MG63 (cell line): ENCODE results near the gene ELANE. TPM values are rescaled to one million over a fixed set of nuclear protein-coding genes. Genes with fewer than 3 reads are reported as not detected.
A peak's percentile ranks its signal among the peaks of the same experiment; 100 is the strongest.
"Not testable (repeated sequence)": the region's sequence is repeated elsewhere in the genome, so short reads cannot be mapped to it uniquely, and the experiment has no call there.

Source experiments
- DNase-seq: peaks from one replicate; pipeline ENCODE4 v3.0.0-alpha.2; 2020
- H3K27me3 ChIP-seq: fragments of 250-450 bp; sonication (Bioruptor Pico); 2 replicates; pipeline ENCODE4 v1.5.1; 2020; ENCODE audit warnings: mild to moderate bottlenecking, moderate library complexity
- H3K36me3 ChIP-seq: fragments of 250-450 bp; sonication (Bioruptor Pico); 2 replicates; pipeline ENCODE4 v1.5.1; 2020; ENCODE audit warnings: mild to moderate bottlenecking, moderate library complexity
- H3K4me3 ChIP-seq: fragments of 250-450 bp; sonication (Bioruptor Pico); 2 replicates; pipeline ENCODE4 v1.5.1; 2020; ENCODE audit warnings: mild to moderate bottlenecking, moderate library complexity
- H3K9me3 ChIP-seq: fragments of 250-450 bp; sonication (Bioruptor Pico); 2 replicates; pipeline ENCODE4 v1.5.1; 2020; ENCODE audit warnings: mild to moderate bottlenecking, moderate library complexity
- total RNA-seq: library from RNA; depleted of rRNA; stranded (reverse); fragments of >200 nt; shearing (Covaris generic); gene quantifications from 2 replicates; pipeline ENCODE4 v1.2.3, GENCODE V29; 2014; ENCODE audit warnings: low replicate concordance

Gene ELANE
- total RNA-seq, 1 experiment from 2014 or later = not detected

- Histone ChIP-seq H3K36me3 (peaks cover 2% of the 10 kb centered on the region; the same call in 1 of the 2 replicates), H3K9me3 (no peaks in the 10 kb centered on the region), H3K4me3 (no peak overlapping the region), H3K27me3 (no peaks in the 10 kb centered on the region)
- DNase-seq = no peak
These were observed 27.8 kb downstream of the ELANE start for GRCh38 chr19:879711-880438.

GRCh38 chr19:881385-882071 lies 29.4 kb downstream of the ELANE start:
- H3K9me3 ChIP-seq = no peaks in the 10 kb centered on the region
- no peaks in the 10 kb centered on the region for H3K27me3 ChIP-seq
- peaks cover 5% of the 10 kb centered on the region; the same call in 1 of the 2 replicates for H3K36me3 ChIP-seq
- DNase-seq = no peak
- H3K4me3 ChIP-seq = no peak overlapping the region

GRCh38 chr19:882871-883497 lies 30.9 kb downstream of the ELANE start:
- Histone ChIP-seq H3K4me3 (no peak overlapping the region), H3K9me3 (no peaks in the 10 kb centered on the region), H3K27me3 (no peaks in the 10 kb centered on the region), H3K36me3 (peaks cover 6% of the 10 kb centered on the region; the same call in 1 of the 2 replicates)
- no peak for DNase-seq

- DNase-seq = no peak
- H3K36me3 ChIP-seq = peaks cover 6% of the 10 kb centered on the region; the same call in 1 of the 2 replicates
These were observed 31.6 kb downstream of the ELANE start for GRCh38 chr19:883661-884211.

GRCh38 chr19:884420-885211 lies 32.5 kb downstream of the ELANE start:
- no peaks in the 10 kb centered on the region for H3K9me3 ChIP-seq
- no peak for DNase-seq
- peaks cover 6% of the 10 kb centered on the region; the same call in 1 of the 2 replicates for H3K36me3 ChIP-seq
- H3K4me3 ChIP-seq = no peak overlapping the region
- no peaks in the 10 kb centered on the region for H3K27me3 ChIP-seq

More at GRCh38 chr19:883661-884211, 31.6 kb downstream of the ELANE start:
- no peak overlapping the region for H3K4me3 ChIP-seq
- H3K27me3 ChIP-seq = no peaks in the 10 kb centered on the region
- no peaks in the 10 kb centered on the region for H3K9me3 ChIP-seq

- Histone ChIP-seq H3K27me3 (no peaks in the 10 kb centered on the region), H3K36me3 (peaks cover 9% of the 10 kb centered on the region), H3K4me3 (no peak overlapping the region), H3K9me3 (no peaks in the 10 kb centered on the region)
- DNase-seq = no peak
These were observed 33.6 kb downstream of the ELANE start for GRCh38 chr19:885536-886224.

GRCh38 chr19:887072-887471 lies 35.0 kb downstream of the ELANE start:
- no peaks in the 10 kb centered on the region for H3K27me3 ChIP-seq
- H3K9me3 ChIP-seq = no peaks in the 10 kb centered on the region
- DNase-seq = no peak
- H3K4me3 ChIP-seq = no peak overlapping the region
- H3K36me3 ChIP-seq = peaks cover 8% of the 10 kb centered on the region

- Histone ChIP-seq H3K36me3 (peaks cover 8% of the 10 kb centered on the region), H3K27me3 (no peaks in the 10 kb centered on the region), H3K4me3 (no peak overlapping the region), H3K9me3 (no peaks in the 10 kb centered on the region)
- DNase-seq = no peak
These were observed 35.5 kb downstream of the ELANE start for GRCh38 chr19:887599-887998.

GRCh38 chr19:888581-889385 lies 36.7 kb downstream of the ELANE start:
- H3K9me3 ChIP-seq = no peaks in the 10 kb centered on the region
- no peaks in the 10 kb centered on the region for H3K27me3 ChIP-seq
- no peak for DNase-seq
- H3K4me3 ChIP-seq = no peak overlapping the region
- peaks cover 8% of the 10 kb centered on the region for H3K36me3 ChIP-seq

- Histone ChIP-seq H3K9me3 (no peaks in the 10 kb centered on the region), H3K4me3 (no peak overlapping the region), H3K36me3 (peaks cover 8% of the 10 kb centered on the region), H3K27me3 (no peaks in the 10 kb centered on the region)
- no peak for DNase-seq
These were observed 37.7 kb downstream of the ELANE start for GRCh38 chr19:889662-890295.

- Histone ChIP-seq H3K27me3 (no peaks in the 10 kb centered on the region), H3K4me3 (no peak overlapping the region)
- DNase-seq = no peak
These were observed 38.7 kb downstream of the ELANE start for GRCh38 chr19:890831-891230.

GRCh38 chr19:891421-892200 lies 39.5 kb downstream of the ELANE start:
- not testable (repeated sequence) for H3K9me3 ChIP-seq, DNase-seq, H3K36me3 ChIP-seq, H3K27me3 ChIP-seq
- peak overlapping the region; percentile 67 for H3K4me3 ChIP-seq

More at GRCh38 chr19:890831-891230, 38.7 kb downstream of the ELANE start:
- Histone ChIP-seq H3K36me3 (peaks cover 8% of the 10 kb centered on the region), H3K9me3 (no peaks in the 10 kb centered on the region)

GRCh38 chr19:892243-892893 lies 40.3 kb downstream of the ELANE start:
- no peaks in the 10 kb centered on the region for H3K9me3 ChIP-seq
- peak overlapping the region; percentile 67 for H3K4me3 ChIP-seq
- H3K27me3 ChIP-seq = no peaks in the 10 kb centered on the region
- peak; percentile 24 for DNase-seq
- H3K36me3 ChIP-seq = peaks cover 4% of the 10 kb centered on the region
